Activated CD4-positive, CD25-positive, alpha-beta regulatory T cell treated with anti-CD3 and anti-CD28 coated beads, Interleukin-2, amount 50 U/mL, for 24 hours (primary cell): ENCODE results near the gene TNP2.

Experiments
- ATAC-seq, 2 donors: fragments of 150-1000 bp; cut with Tn5 transposase; one replicate each; pipeline ENCODE4 v1.10.0; 2021; ENCODE audit warnings: mild to moderate bottlenecking in 1 of 2, moderate library complexity in 1 of 2

The TNP2 gene

GRCh38 chr16:11268921-11269375 lies at the start of gene TNP2:
TNP2 (minus strand) TSS chr16:11269325; CDS start chr16:11269262, 63 bp downstream.
- ATAC-seq, result no peak

GRCh38 chr16:11318817-11319216 lies 49.7 kb upstream of the TNP2 start:
- no peak for ATAC-seq

GRCh38 chr16:11316331-11317015 lies 47.3 kb upstream of the TNP2 start:
- no peak for ATAC-seq

GRCh38 chr16:11315510-11315909 lies 46.4 kb upstream of the TNP2 start:
- ATAC-seq, result no peak

GRCh38 chr16:11314309-11314894 lies 45.3 kb upstream of the TNP2 start:
- no peak for ATAC-seq

- no peak for ATAC-seq
Observed at GRCh38 chr16:11313493-11314308, 44.6 kb upstream of the TNP2 start.

GRCh38 chr16:11312718-11313492 lies 43.8 kb upstream of the TNP2 start:
- ATAC-seq, result no peak

- no peak for ATAC-seq
Observed at GRCh38 chr16:11310997-11311561, 42.0 kb upstream of the TNP2 start.

- no peak for ATAC-seq
Observed at GRCh38 chr16:11310634-11310977, 41.5 kb upstream of the TNP2 start.

- no peak for ATAC-seq
Observed at GRCh38 chr16:11309895-11310633, 40.9 kb upstream of the TNP2 start.

GRCh38 chr16:11308493-11309283 lies 39.6 kb upstream of the TNP2 start:
- no peak for ATAC-seq

GRCh38 chr16:11307639-11308492 lies 38.7 kb upstream of the TNP2 start:
- no peak for ATAC-seq

GRCh38 chr16:11306997-11307638 lies 38.0 kb upstream of the TNP2 start:
- no peak for ATAC-seq

- ATAC-seq, result no peak
Observed at GRCh38 chr16:11306381-11306780, 37.3 kb upstream of the TNP2 start.

- ATAC-seq, result no peak
Observed at GRCh38 chr16:11303405-11304138, 34.4 kb upstream of the TNP2 start.

GRCh38 chr16:11302977-11303376 lies 33.9 kb upstream of the TNP2 start:
- ATAC-seq, result no peak

- no peak for ATAC-seq
Observed at GRCh38 chr16:11301645-11302501, 32.7 kb upstream of the TNP2 start.

GRCh38 chr16:11300560-11300892 lies 31.4 kb upstream of the TNP2 start:
- no peak for ATAC-seq
